Kidney epithelial cell (primary cell): ENCODE measurements around the gene HEATR9. TPM values are rescaled to one million over a fixed set of nuclear protein-coding genes. Genes with fewer than 3 reads are reported as not detected.
"Not testable (repeated sequence)": the region's sequence is repeated elsewhere in the genome, so short reads cannot be mapped to it uniquely, and the experiment has no call there.

Source experiments
- DNase-seq: peaks from one replicate; pipeline ENCODE4 v3.0.0-alpha.2; 2010; ENCODE audit warnings: low read depth
- H3K27me3 ChIP-seq: 2 replicates; pipeline ENCODE4 v1.6.0; 2011; ENCODE audit warnings: low read length; ENCODE audit not compliant: control insufficient read depth, insufficient read depth
- H3K36me3 ChIP-seq: 2 replicates; pipeline ENCODE4 v1.5.1; 2011; ENCODE audit warnings: low read length; ENCODE audit not compliant: control insufficient read depth, insufficient read depth
- H3K4me3 ChIP-seq: 2 replicates; pipeline ENCODE4 v1.5.1; 2011; ENCODE audit warnings: low read depth, mild to moderate bottlenecking, control low read depth, low read length
- CTCF ChIP-seq: IDR thresholded peaks from 2 replicates; pipeline ENCODE4 v1.5.1; 2011; ENCODE audit warnings: mild to moderate bottlenecking, moderate library complexity, low read length, control low read depth, inconsistent platforms; ENCODE audit not compliant: insufficient read depth, poor library complexity, severe bottlenecking
- total RNA-seq: library from RNA; depleted of rRNA; stranded (reverse); fragments of >200 nt; gene quantifications from 2 replicates; pipeline ENCODE4 v1.2.3, GENCODE V29; 2015

Gene HEATR9
- total RNA-seq, 1 donor from 2014 or later: not detected

GRCh38 chr17:35898283-35899070, 29.8 kb upstream of the HEATR9 start:
- TF ChIP-seq CTCF: no peak
- DNase-seq: no peak
- H3K36me3 ChIP-seq: no peaks in the 10 kb centered on the region
- no peak overlapping the region for H3K4me3 ChIP-seq
- H3K27me3 ChIP-seq: no peaks in the 10 kb centered on the region

GRCh38 chr17:35897772-35898171, 29.1 kb upstream of the HEATR9 start:
- not testable (repeated sequence) for DNase-seq, H3K36me3 ChIP-seq, H3K4me3 ChIP-seq, H3K27me3 ChIP-seq

- no peak for DNase-seq
- Histone ChIP-seq H3K27me3 (no peaks in the 10 kb centered on the region), H3K36me3 (no peaks in the 10 kb centered on the region), H3K4me3 (no peak overlapping the region)
- TF ChIP-seq CTCF: no peak
Observed at GRCh38 chr17:35895636-35896587, 27.2 kb upstream of the HEATR9 start.

GRCh38 chr17:35894206-35894605, 25.5 kb upstream of the HEATR9 start:
- no peak for TF ChIP-seq CTCF
- Histone ChIP-seq H3K4me3 (no peak overlapping the region), H3K27me3 (no peaks in the 10 kb centered on the region), H3K36me3 (no peaks in the 10 kb centered on the region)
- DNase-seq: no peak

GRCh38 chr17:35893751-35894150, 25.1 kb upstream of the HEATR9 start:
- no peaks in the 10 kb centered on the region for H3K36me3 ChIP-seq
- no peaks in the 10 kb centered on the region for H3K27me3 ChIP-seq
- no peak overlapping the region for H3K4me3 ChIP-seq
- DNase-seq: no peak
- no peak for TF ChIP-seq CTCF
